ENCODE results near the gene STX1A. TPM values are rescaled to one million over a fixed set of nuclear protein-coding genes. Genes with fewer than 3 reads are reported as not detected.
A peak's percentile ranks its signal among the peaks of the same experiment; 100 is the strongest.

STX1A gene
- total and polyA plus RNA-seq, 7 donors: 1.8 to 24.6 (median 16.1) TPM

- H3K4me3 ChIP-seq: no peak overlapping the region
- TF ChIP-seq POLR2AphosphoS5 (IDR thresholded peaks at IDR 0.05) (no peak), POLR2A (IDR thresholded peaks at IDR 0.05) (no peak), EP300 (IDR thresholded peaks at IDR 0.05) (no peak)
- TF ChIP-seq, protein P1, sequence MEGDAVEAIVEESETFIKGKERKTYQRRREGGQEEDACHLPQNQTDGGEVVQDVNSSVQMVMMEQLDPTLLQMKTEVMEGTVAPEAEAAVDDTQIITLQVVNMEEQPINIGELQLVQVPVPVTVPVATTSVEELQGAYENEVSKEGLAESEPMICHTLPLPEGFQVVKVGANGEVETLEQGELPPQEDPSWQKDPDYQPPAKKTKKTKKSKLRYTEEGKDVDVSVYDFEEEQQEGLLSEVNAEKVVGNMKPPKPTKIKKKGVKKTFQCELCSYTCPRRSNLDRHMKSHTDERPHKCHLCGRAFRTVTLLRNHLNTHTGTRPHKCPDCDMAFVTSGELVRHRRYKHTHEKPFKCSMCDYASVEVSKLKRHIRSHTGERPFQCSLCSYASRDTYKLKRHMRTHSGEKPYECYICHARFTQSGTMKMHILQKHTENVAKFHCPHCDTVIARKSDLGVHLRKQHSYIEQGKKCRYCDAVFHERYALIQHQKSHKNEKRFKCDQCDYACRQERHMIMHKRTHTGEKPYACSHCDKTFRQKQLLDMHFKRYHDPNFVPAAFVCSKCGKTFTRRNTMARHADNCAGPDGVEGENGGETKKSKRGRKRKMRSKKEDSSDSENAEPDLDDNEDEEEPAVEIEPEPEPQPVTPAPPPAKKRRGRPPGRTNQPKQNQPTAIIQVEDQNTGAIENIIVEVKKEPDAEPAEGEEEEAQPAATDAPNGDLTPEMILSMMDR (IDR thresholded peaks at IDR 0.05): no peak
- peaks cover 0 to 28% (median 23%) of the 10 kb centered on the region in 4 donors for H3K4me1 ChIP-seq
- 90 to 94% methylated on average over 18 of the region's 18 CpGs for WGBS, 2 donors
- no peak overlapping the region for H3K27ac ChIP-seq
- no peaks in the 10 kb centered on the region for H3K9me3 ChIP-seq
- H3K27me3 ChIP-seq: no peaks in the 10 kb centered on the region
- intact Hi-C loops (cut with DNase I): no loop called here
- DNase-seq: no peak
- peaks cover 0 to 44% (median 18%) of the 10 kb centered on the region in 4 donors for H3K36me3 ChIP-seq
Observed at GRCh38 chr7:73702665-73703064, 16.8 kb downstream of the STX1A start.

- Histone ChIP-seq H3K9me3 (no peaks in the 10 kb centered on the region), H3K27ac (no peak overlapping the region), H3K27me3 (no peaks in the 10 kb centered on the region), H3K4me1 (peaks cover 0 to 25% (median 23%) of the 10 kb centered on the region in 4 donors), H3K4me3 (no peak overlapping the region), H3K36me3 (peaks cover 2 to 49% (median 23%) of the 10 kb centered on the region in 4 donors)
- 79 to 88% methylated on average over 8 of the region's 8 CpGs for WGBS, 2 donors
- intact Hi-C loops (cut with DNase I): no loop called here
- no peak for TF ChIP-seq EP300 (IDR thresholded peaks at IDR 0.05)
- TF ChIP-seq, protein P1 (IDR thresholded peaks at IDR 0.05): no peak
- no peak for TF ChIP-seq POLR2AphosphoS5 (IDR thresholded peaks at IDR 0.05)
- TF ChIP-seq POLR2A (IDR thresholded peaks at IDR 0.05): no peak
- no peak for DNase-seq
Observed at GRCh38 chr7:73702226-73702625, 17.2 kb downstream of the STX1A start.

DNA sequence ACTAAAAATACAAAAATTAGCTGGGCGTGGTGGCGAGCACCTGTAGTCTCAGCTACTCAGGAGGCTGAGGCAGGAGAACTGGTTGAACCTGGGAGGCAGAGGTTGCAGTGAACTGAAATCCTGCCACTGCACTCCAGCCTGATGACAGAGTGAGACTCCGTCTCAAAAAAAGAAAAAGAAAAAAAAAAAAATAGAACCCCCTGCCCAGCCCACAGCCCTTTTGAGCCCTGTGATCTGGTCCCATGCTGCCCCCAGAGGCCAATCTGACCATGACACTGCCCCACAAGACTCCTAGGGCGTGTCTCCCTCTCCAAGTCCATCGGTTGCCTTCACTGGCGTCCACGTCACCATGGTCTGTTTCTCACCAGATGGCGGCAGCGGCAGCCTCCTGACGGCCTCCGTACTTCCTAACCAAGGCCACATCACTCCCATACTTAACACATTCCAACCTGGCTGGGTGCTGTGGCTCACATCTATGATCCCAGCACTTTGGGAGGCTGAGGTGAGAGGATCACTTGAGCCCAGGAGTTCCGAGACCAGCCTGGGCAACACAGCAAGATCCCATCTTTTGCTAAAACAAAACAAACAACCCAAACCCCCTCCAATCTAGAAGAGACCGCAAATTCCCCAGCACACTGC is 18.0 kb downstream of the STX1A start:
- no peak overlapping the region for H3K27ac ChIP-seq
- no peaks in the 10 kb centered on the region for H3K27me3 ChIP-seq
- 51 to 72% methylated on average over 13 of the region's 13 CpGs for WGBS, 2 donors
- no peak overlapping the region for H3K4me3 ChIP-seq
- H3K36me3 ChIP-seq: peaks cover 9 to 56% (median 26%) of the 10 kb centered on the region in 4 donors
- DNase-seq: no peak
- H3K4me1 ChIP-seq: peaks cover 0 to 25% (median 23%) of the 10 kb centered on the region in 4 donors
- no peaks in the 10 kb centered on the region for H3K9me3 ChIP-seq
- intact Hi-C loops (cut with DNase I): no loop called here
- TF ChIP-seq EP300 (IDR thresholded peaks at IDR 0.05): no peak
- TF ChIP-seq, protein P1 (IDR thresholded peaks at IDR 0.05): peak in 3 of 4 experiments; percentile 21 to 45 (median 35)

DNA sequence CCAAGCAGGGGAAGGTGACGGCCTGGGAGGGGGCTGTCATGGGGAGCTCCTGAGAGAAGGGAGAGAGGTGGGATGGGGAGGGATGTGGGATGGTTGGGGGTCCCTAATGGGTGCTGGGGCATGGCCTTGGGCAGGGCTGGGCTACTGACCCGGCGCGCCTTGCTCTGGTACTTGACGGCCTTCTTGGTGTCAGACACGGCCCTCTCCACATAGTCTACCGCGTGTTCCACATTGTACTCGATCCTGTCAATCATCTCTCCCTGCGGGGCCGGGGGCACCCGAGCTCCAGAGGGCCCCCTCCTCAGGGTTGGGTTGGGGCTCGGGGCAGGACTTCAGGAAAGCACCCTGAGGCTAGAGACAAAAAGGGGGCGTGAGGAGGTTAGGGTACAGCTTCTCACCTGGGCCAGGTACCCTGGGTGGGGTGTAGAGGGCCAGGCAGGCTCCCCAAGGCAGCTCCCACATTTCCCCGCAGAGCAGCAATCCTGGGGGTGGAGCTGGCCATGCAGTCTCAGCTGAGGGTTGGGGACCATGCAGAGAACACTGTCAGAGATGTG is 18.8 kb downstream of the STX1A start:
- no peak for DNase-seq
- 90 to 91% methylated on average over 15 of the region's 15 CpGs for WGBS, 2 donors
- H3K4me1 ChIP-seq: peaks cover 0 to 24% (median 23%) of the 10 kb centered on the region in 4 donors
- intact Hi-C loops (cut with DNase I): no loop called here
- H3K27me3 ChIP-seq: no peaks in the 10 kb centered on the region
- TF ChIP-seq EP300 (IDR thresholded peaks at IDR 0.05) (no peak), POLR2AphosphoS5 (IDR thresholded peaks at IDR 0.05) (no peak)
- TF ChIP-seq, protein P1 (IDR thresholded peaks at IDR 0.05): no peak
- no peak overlapping the region for H3K4me3 ChIP-seq
- H3K9me3 ChIP-seq: no peaks in the 10 kb centered on the region
- H3K36me3 ChIP-seq: peaks cover 15 to 64% (median 30%) of the 10 kb centered on the region in 4 donors
- H3K27ac ChIP-seq: no peak overlapping the region

Measured in sigmoid colon (tissue), 7 donors.